Gastroesophageal sphincter (tissue), 3 donors: ENCODE results near the gene ACVR1B.
A peak's percentile ranks its signal among the peaks of the same experiment; 100 is the strongest.

Experiments used
- CTCF ChIP-seq, 4 experiments: fragments of 200-600 bp in 2 of 4; fragments of 450-650 bp in 2 of 4; sonication (generic) in 1 of 4; IDR thresholded peaks; one replicate each; pipeline ENCODE4 v1.5.1; 2017 to 2019; ENCODE audit warnings: antibody characterized with exemption in 4 of 4, mild to moderate bottlenecking in 2 of 4, moderate library complexity in 2 of 4
- POLR2A ChIP-seq, 2 donors: fragments of 450-650 bp; IDR thresholded peaks; one replicate each; pipeline ENCODE4 v1.6.1; 2017; ENCODE audit warnings: antibody characterized with exemption in 2 of 2, mild to moderate bottlenecking in 2 of 2, moderate library complexity in 1 of 2

GRCh38 chr12:52023976-52024688 lies 72.6 kb downstream of the ACVR1B start:
- TF ChIP-seq CTCF (IDR thresholded peaks at IDR 0.05) (peak in 1 of 4 experiments; percentile 28), POLR2A (IDR thresholded peaks at IDR 0.05) (no peak)
